HCT116 (cell line): Measurements from ENCODE around the gene ST14. TPM values are rescaled to one million over a fixed set of nuclear protein-coding genes. Genes with fewer than 3 reads are reported as not detected.

Experiments used
- ATAC-seq: fragments of 200-7000 bp; cut with Tn5 transposase; 2 replicates; pipeline ENCODE4 v1.9.1; 2020; ENCODE audit warnings: mild to moderate bottlenecking, moderate library complexity
- BruUV-seq: library from RNA; stranded (reverse); fragments of 400-500 nt; replicated peaks from 2 replicates; lab custom pipeline; 2021; lab: Mats Ljungman, UMichigan
- CTCF ChIA-PET: fragments of 300-600 bp; sonication (Branson Sonifier 250); formaldehyde crosslinking; loops from one replicate; lab custom pipeline; 2021; ENCODE audit warnings: antibody characterized with exemption; lab: Charles Lee
- POLR2A ChIA-PET: fragments of 300-600, 350-600 bp; sonication (Branson Sonifier 250); formaldehyde crosslinking; loops from one replicate; lab custom pipeline; 2021; ENCODE audit warnings: antibody characterized with exemption; lab: Charles Lee
- RAD21 ChIA-PET, 2 experiments: fragments of 300-600 bp; sonication (Branson Sonifier 250); formaldehyde crosslinking; loops; one replicate each; lab custom pipeline; 2023; ENCODE audit warnings: low total read pairs in 2 of 2; ENCODE audit not compliant: uncharacterized antibody in 2 of 2, unreplicated experiment in 2 of 2, low non-redundant PET in 1 of 2; lab: Charles Lee
- DNase-seq: peaks from one replicate; pipeline ENCODE4 v3.0.0-alpha.2; 2010; ENCODE audit warnings: low read depth, low spot score
- H2AFZ ChIP-seq: fragments of 200-600 bp; shearing (Covaris generic), sonication (generic); 2 replicates; pipeline ENCODE4 v1.6.1; 2017; ENCODE audit warnings: low read depth, mixed run types, mixed read lengths, antibody characterized with exemption, low read length; ENCODE audit not compliant: poor library complexity, severe bottlenecking
- H3K27ac ChIP-seq: 2 replicates; pipeline ENCODE4 v1.5.1; 2012; ENCODE audit warnings: low read depth, low read length
- H3K27me3 ChIP-seq: fragments of 200-600 bp; sonication (generic); 2 replicates; pipeline ENCODE4 v1.6.1; 2016; ENCODE audit warnings: mixed run types, low read length, mixed read lengths; ENCODE audit not compliant: insufficient read depth
- H3K36me3 ChIP-seq, 2 experiments: fragments of 200-500 bp in 1 of 2; fragments of 200-600 bp in 1 of 2; sonication (Bioruptor generic) in 1 of 2; sonication (generic) in 1 of 2; 2 replicates each; pipeline versions ENCODE4 v1.5.1 to v1.6.1; 2014 to 2016; ENCODE audit warnings: low read length in 2 of 2, inconsistent platforms in 1 of 2, mixed read lengths in 1 of 2, mixed run types in 1 of 2; ENCODE audit not compliant: insufficient read depth in 2 of 2, control insufficient read depth in 1 of 2
- H3K4me1 ChIP-seq, 2 experiments: fragments of 200-600 bp in 1 of 2; sonication (generic) in 1 of 2; 2 replicates each; pipeline versions ENCODE4 v1.5.1 to v1.6.1; 2012 to 2017; ENCODE audit warnings: low read length in 2 of 2, inconsistent platforms in 1 of 2, mild to moderate bottlenecking in 1 of 2, mixed read lengths in 1 of 2, mixed run types in 1 of 2, moderate library complexity in 1 of 2; ENCODE audit not compliant: insufficient read depth in 2 of 2, control insufficient read depth in 1 of 2
- H3K4me2 ChIP-seq: fragments of 200-600 bp; sonication (generic); 2 replicates; pipeline ENCODE4 v1.6.1; 2017; ENCODE audit warnings: mixed run types, low read length, mixed read lengths
- H3K4me3 ChIP-seq, 2 experiments: fragments of 200-600 bp in 1 of 2; sonication (generic) in 1 of 2; replicated peaks in 1 of 2; 2 replicates each; pipeline ENCODE4 v1.5.1; 2011 to 2016; ENCODE audit warnings: low read length in 2 of 2, control low read depth in 1 of 2, low read depth in 1 of 2, mild to moderate bottlenecking in 1 of 2, mixed read lengths in 1 of 2, mixed run types in 1 of 2
- H3K79me2 ChIP-seq: fragments of 200-600 bp; sonication (generic); 2 replicates; pipeline ENCODE4 v1.6.1; 2017; ENCODE audit warnings: mild to moderate bottlenecking, mixed run types, low read length, moderate library complexity, mixed read lengths; ENCODE audit not compliant: insufficient read depth
- H3K9ac ChIP-seq: fragments of 200-600 bp; sonication (generic); 2 replicates; pipeline ENCODE4 v1.6.1; 2016; ENCODE audit warnings: low read length, mixed read lengths
- H3K9me2 ChIP-seq: fragments of 200-600 bp; sonication (generic), shearing (Covaris generic); 2 replicates; pipeline ENCODE4 v1.6.1; 2017; ENCODE audit warnings: mixed run types, mild to moderate bottlenecking, moderate library complexity; ENCODE audit not compliant: insufficient read depth
- H3K9me3 ChIP-seq, 2 experiments: fragments of 200-500 bp in 1 of 2; fragments of 200-600 bp in 1 of 2; sonication (Bioruptor generic) in 1 of 2; sonication (generic) in 1 of 2; 2 replicates each; pipeline ENCODE4 v1.6.1; 2014 to 2017; ENCODE audit warnings: low read length in 2 of 2, mixed read lengths in 2 of 2, inconsistent platforms in 1 of 2, low read depth in 1 of 2, mild to moderate bottlenecking in 1 of 2, mixed run types in 1 of 2, moderate library complexity in 1 of 2; ENCODE audit not compliant: control insufficient read depth in 1 of 2, insufficient read depth in 1 of 2
- H4K20me1 ChIP-seq: fragments of 200-600 bp; sonication (generic), shearing (Covaris generic); 2 replicates; pipeline ENCODE4 v1.6.1; 2017; ENCODE audit warnings: mixed run types, mild to moderate bottlenecking, moderate library complexity; ENCODE audit not compliant: insufficient read depth
- CBX3 ChIP-seq: IDR thresholded peaks from 2 replicates; pipeline ENCODE4 v1.6.1; 2012; ENCODE audit warnings: low read depth
- CEBPB ChIP-seq: IDR thresholded peaks from 2 replicates; pipeline ENCODE4 v1.6.1; 2012; ENCODE audit warnings: low read depth
- ELF1 ChIP-seq: IDR thresholded peaks from 2 replicates; pipeline ENCODE4 v1.6.1; 2012; ENCODE audit warnings: low read depth, borderline replicate concordance
- EZH2phosphoT487 ChIP-seq: fragments of 200-600 bp; IDR thresholded peaks from 2 replicates; pipeline ENCODE4 v1.6.1; 2018; ENCODE audit warnings: antibody characterized with exemption, borderline replicate concordance
- FOSL1 ChIP-seq: IDR thresholded peaks from 2 replicates; pipeline ENCODE4 v1.6.1; 2012; ENCODE audit warnings: low read depth
- POLR2A ChIP-seq: IDR thresholded peaks from 2 replicates; pipeline ENCODE4 v1.7.0; 2011; ENCODE audit warnings: borderline replicate concordance; ENCODE audit not compliant: insufficient read depth, insufficient read length; ENCODE audit errors: extremely low read depth
- POLR2AphosphoS5 ChIP-seq: IDR thresholded peaks from 2 replicates; pipeline ENCODE4 v1.6.1; 2011; ENCODE audit warnings: mild to moderate bottlenecking, low read depth, low read length, moderate library complexity
- RAD21 ChIP-seq: IDR thresholded peaks from 2 replicates; pipeline ENCODE4 v1.6.1; 2012; ENCODE audit warnings: low read depth, mild to moderate bottlenecking
- SP1 ChIP-seq: IDR thresholded peaks from 2 replicates; pipeline ENCODE4 v1.6.1; 2012; ENCODE audit warnings: low read depth
- SRF ChIP-seq: IDR thresholded peaks from 2 replicates; pipeline ENCODE4 v1.6.1; 2012; ENCODE audit warnings: low read depth
- TCF7L2 ChIP-seq: IDR thresholded peaks from 2 replicates; pipeline ENCODE4 v1.7.0; 2011; ENCODE audit warnings: borderline replicate concordance, inconsistent platforms; ENCODE audit not compliant: insufficient read depth, insufficient read length; ENCODE audit errors: extremely low read depth
- ZFX ChIP-seq: fragments of 450-650 bp; IDR thresholded peaks from 2 replicates; pipeline ENCODE4 v1.6.1; 2017
- ZNF274 ChIP-seq: fragments of 200-500 bp; sonication (Bioruptor generic); IDR thresholded peaks from 2 replicates; pipeline ENCODE4 v1.6.1; 2014; ENCODE audit warnings: mild to moderate bottlenecking, low read depth, low read length, inconsistent platforms
- intact Hi-C: fragments of 100-400 bp; cut with micrococcal nuclease; formaldehyde crosslinking; loops from 2 replicates; pipeline ENCODE4 v1.10.0; 2022
- total RNA-seq: library from RNA; stranded (reverse); gene quantifications from one replicate; pipeline ENCODE4 v1.2.1, GENCODE V29; 2021; ENCODE audit not compliant: unreplicated experiment
- TF ChIP-seq, protein P1 (sequence below): IDR thresholded peaks from 2 replicates; pipeline ENCODE4 v1.6.1; 2011; ENCODE audit warnings: mild to moderate bottlenecking, low read length, moderate library complexity; ENCODE audit not compliant: insufficient replicate concordance; ENCODE audit errors: extremely low read depth
- TF ChIP-seq, protein P2 (sequence below): IDR thresholded peaks from 2 replicates; pipeline ENCODE4 v1.6.1; 2012

Gene ST14
- total RNA-seq, 1 experiment from 2014 or later, result 107 TPM

DNA sequence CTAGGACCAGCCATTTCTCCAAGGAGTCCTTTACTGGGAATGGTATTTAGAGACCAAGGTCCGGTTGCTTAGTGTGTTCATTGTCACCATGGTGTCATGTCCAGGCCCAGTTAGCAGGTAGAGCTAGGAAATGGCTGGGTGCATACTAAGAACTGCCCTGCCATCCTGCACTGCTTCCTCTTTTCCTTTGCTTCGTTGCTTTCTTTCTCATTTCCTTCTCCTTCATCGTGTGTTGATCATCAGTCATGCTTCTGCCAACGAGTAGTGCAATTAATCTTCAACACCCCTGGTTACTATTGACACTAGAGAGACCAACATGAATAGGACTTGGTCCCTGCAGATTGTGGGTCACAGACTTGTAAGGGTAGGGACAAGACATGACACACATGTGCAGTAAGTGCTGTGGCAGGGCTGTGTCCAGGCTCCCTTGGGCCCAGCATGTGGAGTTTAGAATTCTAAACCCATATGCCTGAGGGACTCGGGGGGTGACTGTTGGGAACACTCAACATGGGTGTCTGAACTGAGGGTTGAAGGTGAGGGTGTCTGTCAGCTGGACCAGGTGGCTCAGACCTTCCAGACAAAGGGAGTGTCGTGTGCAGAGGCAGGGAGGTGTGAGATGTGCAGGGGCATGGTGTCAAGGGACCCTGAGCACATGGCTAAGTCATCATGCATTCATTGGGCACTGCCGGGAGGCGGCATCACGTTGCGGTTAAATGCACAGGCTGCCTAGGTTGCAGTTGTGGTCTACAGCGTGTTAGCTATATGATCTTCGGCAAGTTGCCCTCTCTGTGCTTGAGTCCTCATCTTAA is 42.6 kb downstream of the ST14 start:
- ChIA-PET CTCF (no interaction called here), POLR2A (no interaction called here), RAD21 (no interaction called here)
- H3K79me2 ChIP-seq, result no peaks in the 10 kb centered on the region
- H3K9ac ChIP-seq, result no peak overlapping the region
- no peaks in the 10 kb centered on the region for H4K20me1 ChIP-seq
- no peaks in the 10 kb centered on the region for H3K9me3 ChIP-seq
- ATAC-seq (no peak), DNase-seq (no peak)
- intact Hi-C loops, result no loop called here
- H3K27ac ChIP-seq, result no peak overlapping the region
- TF ChIP-seq TCF7L2 (no peak), POLR2A (no peak), CBX3 (no peak)
- no peak overlapping the region for H2AFZ ChIP-seq
- H3K4me1 ChIP-seq, result no peaks in the 10 kb centered on the region
- H3K4me3 ChIP-seq, result no peak overlapping the region
- no peak overlapping the region for H3K4me2 ChIP-seq
- peaks cover 27 to 30% of the 10 kb centered on the region in 2 experiments; a peak in 3 of 4 replicates for H3K36me3 ChIP-seq
- BruUV-seq, result no TSS peak
- no peaks in the 10 kb centered on the region for H3K27me3 ChIP-seq
- no peaks in the 10 kb centered on the region for H3K9me2 ChIP-seq

GRCh38 chr11:130202818-130203689 is 43.5 kb downstream of the ST14 start:
- Histone ChIP-seq H3K4me3 (no peak overlapping the region), H3K9me2 (no peaks in the 10 kb centered on the region), H2AFZ (no peak overlapping the region), H4K20me1 (no peaks in the 10 kb centered on the region), H3K27ac (no peak overlapping the region), H3K4me1 (no peaks in the 10 kb centered on the region), H3K36me3 (peaks cover 27 to 28% of the 10 kb centered on the region in 2 experiments; a peak in 3 of 4 replicates), H3K79me2 (no peaks in the 10 kb centered on the region), H3K9me3 (no peaks in the 10 kb centered on the region), H3K4me2 (no peak overlapping the region), H3K9ac (no peak overlapping the region), H3K27me3 (no peaks in the 10 kb centered on the region)
- CTCF ChIA-PET, result interaction anchor here (1.9 kb wide), 1 partner anchor 10 kb away, joined by 4 read pairs; no protein-coding TSS in a partner anchor
- no TSS peak for BruUV-seq
- intact Hi-C loops, result no loop called here
- DNase-seq, result no peak
- no peak for ATAC-seq
- RAD21 ChIA-PET, result no interaction called here
- POLR2A ChIA-PET, result no interaction called here
- TF ChIP-seq SRF (no peak), RAD21 (no peak), FOSL1 (no peak), EZH2phosphoT487 (no peak), POLR2AphosphoS5 (no peak), CEBPB (no peak), SP1 (no peak), ELF1 (no peak), ZFX (no peak), ZNF274 (no peak)
- TF ChIP-seq, protein P1, sequence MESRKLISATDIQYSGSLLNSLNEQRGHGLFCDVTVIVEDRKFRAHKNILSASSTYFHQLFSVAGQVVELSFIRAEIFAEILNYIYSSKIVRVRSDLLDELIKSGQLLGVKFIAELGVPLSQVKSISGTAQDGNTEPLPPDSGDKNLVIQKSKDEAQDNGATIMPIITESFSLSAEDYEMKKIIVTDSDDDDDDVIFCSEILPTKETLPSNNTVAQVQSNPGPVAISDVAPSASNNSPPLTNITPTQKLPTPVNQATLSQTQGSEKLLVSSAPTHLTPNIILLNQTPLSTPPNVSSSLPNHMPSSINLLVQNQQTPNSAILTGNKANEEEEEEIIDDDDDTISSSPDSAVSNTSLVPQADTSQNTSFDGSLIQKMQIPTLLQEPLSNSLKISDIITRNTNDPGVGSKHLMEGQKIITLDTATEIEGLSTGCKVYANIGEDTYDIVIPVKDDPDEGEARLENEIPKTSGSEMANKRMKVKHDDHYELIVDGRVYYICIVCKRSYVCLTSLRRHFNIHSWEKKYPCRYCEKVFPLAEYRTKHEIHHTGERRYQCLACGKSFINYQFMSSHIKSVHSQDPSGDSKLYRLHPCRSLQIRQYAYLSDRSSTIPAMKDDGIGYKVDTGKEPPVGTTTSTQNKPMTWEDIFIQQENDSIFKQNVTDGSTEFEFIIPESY, result no peak
- TF ChIP-seq, protein P2, sequence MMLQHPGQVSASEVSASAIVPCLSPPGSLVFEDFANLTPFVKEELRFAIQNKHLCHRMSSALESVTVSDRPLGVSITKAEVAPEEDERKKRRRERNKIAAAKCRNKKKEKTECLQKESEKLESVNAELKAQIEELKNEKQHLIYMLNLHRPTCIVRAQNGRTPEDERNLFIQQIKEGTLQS, result no peak
